Frontal cortex (tissue), 4 donors: ENCODE data around the gene PCLAF. TPM values are rescaled to one million over a fixed set of nuclear protein-coding genes. Genes with fewer than 3 reads are reported as not detected.
"Not testable (repeated sequence)": the region's sequence is repeated elsewhere in the genome, so short reads cannot be mapped to it uniquely, and the experiment has no call there.

Experiments
- DNase-seq, 2 donors: peaks; one replicate each; pipeline ENCODE4 v3.0.0; 2012; ENCODE audit warnings: low spot score in 2 of 2
- FAIRE-seq: peaks from 2 replicates; lab custom pipeline; 2012; peaks lifted over from hg19 to GRCh38; lab: Jason Lieb, UNC
- small RNA-seq: library from RNA; depleted of rRNA; stranded (forward); fragments of <200 nt; gene quantifications from one replicate; pipeline ENCODE3, GENCODE V24; 2014
- total RNA-seq: library from RNA; depleted of rRNA; stranded (reverse); fragments of >200 nt; gene quantifications from one replicate; pipeline ENCODE4 v1.2.3, GENCODE V29; 2014
- donor health status: control.
- donor health status: control.
- donor health status: control.

PCLAF gene
- total RNA-seq, 1 donor from 2014 or later, result 2.9 TPM

- not testable (repeated sequence) for DNase-seq, FAIRE-seq
Observed at GRCh38 chr15:64331668-64332067, 49.6 kb downstream of the PCLAF start.

GRCh38 chr15:64326975-64327374 is 54.3 kb downstream of the PCLAF start:
- not testable (repeated sequence) for FAIRE-seq, DNase-seq

- DNase-seq, FAIRE-seq: not testable (repeated sequence)
Observed at GRCh38 chr15:64326458-64326857, 54.8 kb downstream of the PCLAF start.

GRCh38 chr15:64324165-64324877 is 56.9 kb downstream of the PCLAF start:
- DNase-seq (no peak), FAIRE-seq (no peak)

GRCh38 chr15:64315216-64315615 is 66.0 kb downstream of the PCLAF start:
- DNase-seq, result no peak

GRCh38 chr15:64314456-64314855 is 66.8 kb downstream of the PCLAF start:
- DNase-seq, result no peak
- no peak for FAIRE-seq

More at GRCh38 chr15:64315216-64315615, 66.0 kb downstream of the PCLAF start:
- FAIRE-seq, result no peak

Small RNA genes lying within 50 kb of the gene (small RNA-seq; reads per million reads assigned to genes)
- gene RF00554, result not detected

Other genes with a start within 250 kb of the PCLAF start
- 7.7 TPM for gene SNX22, start 229.7 kb downstream of the PCLAF start, total RNA-seq
- 186 TPM for gene PPIB, start 218.4 kb downstream of the PCLAF start, total RNA-seq
- gene CSNK1G1, start 25.3 kb downstream of the PCLAF start, total RNA-seq, result 46.1 TPM
- 14.3 TPM for gene TRIP4, start 6.4 kb upstream of the PCLAF start, total RNA-seq
- 26.9 TPM for gene ZNF609, start 79.1 kb upstream of the PCLAF start, total RNA-seq